Measurements from ENCODE around the gene RYR3. TPM values are rescaled to one million over a fixed set of nuclear protein-coding genes. Genes with fewer than 3 reads are reported as not detected.

RYR3 gene
- total RNA-seq, 1 donor from 2014 or later: 1.5 TPM

DNA sequence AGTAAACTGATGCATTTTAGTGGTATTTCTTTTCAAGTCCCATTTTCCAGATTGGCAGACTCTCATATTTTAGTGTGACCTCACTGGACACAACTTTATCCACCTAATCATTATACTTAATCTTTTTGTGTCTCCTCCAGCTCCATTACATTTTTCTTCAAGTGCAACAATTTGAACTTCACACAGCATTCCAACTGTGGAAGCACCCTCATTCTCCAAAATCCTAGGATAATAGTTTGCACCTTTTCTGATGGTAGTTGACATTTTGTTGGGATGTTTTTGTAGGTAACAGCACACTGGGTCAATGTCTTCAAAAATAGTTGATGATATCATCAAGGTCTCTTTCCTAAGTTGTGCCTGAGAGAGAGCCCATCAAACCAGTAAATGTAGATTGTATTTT lies 123.1 kb downstream of the RYR3 start:
- Mint-ChIP-seq H3K27ac (ENCODE audit: unreplicated experiment) (no peak overlapping the region), H3K9me3 (ENCODE audit: unreplicated experiment) (peaks cover 2% of the 10 kb centered on the region), H3K27me3 (ENCODE audit: low read depth, unreplicated experiment) (no peaks in the 10 kb centered on the region), H3K4me3 (ENCODE audit: unreplicated experiment) (no peak overlapping the region), H3K4me1 (ENCODE audit: low read depth, unreplicated experiment) (no peaks in the 10 kb centered on the region), H3K36me3 (ENCODE audit: low read depth, unreplicated experiment) (no peaks in the 10 kb centered on the region)
- no peak overlapping the region for H3K27ac ChIP-seq (ENCODE audit: low read depth, low read length)
- H3K4me2 ChIP-seq (ENCODE audit: low read length): no peak overlapping the region
- H3K27me3 ChIP-seq (ENCODE audit: insufficient read depth, low read length): no peaks in the 10 kb centered on the region
- no peak overlapping the region for H3K9ac ChIP-seq (ENCODE audit: low read length)
- H3K36me3 ChIP-seq (ENCODE audit: insufficient read depth, low read length): no peaks in the 10 kb centered on the region
- no peaks in the 10 kb centered on the region for H3K4me1 ChIP-seq (ENCODE audit: insufficient read depth, low read length)
- H2AFZ ChIP-seq (ENCODE audit: low read depth, low read length): no peak overlapping the region
- H4K20me1 ChIP-seq (ENCODE audit: insufficient read depth, low read length): no peaks in the 10 kb centered on the region
- TF ChIP-seq EZH2 (IDR thresholded peaks at IDR 0.05; ENCODE audit: insufficient read depth, low read length) (no peak), CTCF (IDR thresholded peaks at IDR 0.05; ENCODE audit: insufficient read depth, low read depth, low read length) (no peak)
- no peak for FAIRE-seq
- no peak for DNase-seq (ENCODE audit: low read depth)
- H3K9me3 ChIP-seq (ENCODE audit: insufficient read depth, low read depth, low read length): no peaks in the 10 kb centered on the region
- no peaks in the 10 kb centered on the region for H3K79me2 ChIP-seq (ENCODE audit: insufficient read depth, low read length)
- no peak overlapping the region for H3K4me3 ChIP-seq (ENCODE audit: insufficient read depth, low read depth, low read length)

DNA sequence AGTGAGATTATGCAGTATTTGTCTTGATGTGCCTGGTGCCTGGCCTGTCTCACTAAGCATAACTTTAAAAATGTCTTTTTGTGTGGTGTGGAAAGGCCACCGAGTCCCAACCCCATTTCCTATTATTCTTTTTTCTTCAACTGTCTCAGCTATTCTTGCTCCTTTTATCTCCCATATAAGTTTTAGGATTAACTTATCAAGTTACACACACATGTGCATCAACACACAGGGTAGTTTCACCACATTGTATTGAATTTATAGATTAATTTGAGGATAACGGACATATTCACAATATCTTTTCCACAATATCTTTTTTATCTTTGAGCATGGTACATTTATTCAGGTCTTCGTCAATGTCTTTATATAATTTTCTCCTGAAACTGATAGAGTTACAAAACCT lies 127.6 kb downstream of the RYR3 start:
- TF ChIP-seq CTCF (IDR thresholded peaks at IDR 0.05; ENCODE audit: insufficient read depth, low read depth, low read length) (no peak), EZH2 (IDR thresholded peaks at IDR 0.05; ENCODE audit: insufficient read depth, low read length) (no peak)
- peaks cover 6% of the 10 kb centered on the region for H3K4me1 Mint-ChIP-seq (ENCODE audit: low read depth, unreplicated experiment)
- Histone ChIP-seq H3K9ac (ENCODE audit: low read length) (no peak overlapping the region), H3K9me3 (ENCODE audit: insufficient read depth, low read depth, low read length) (no peaks in the 10 kb centered on the region), H3K27ac (ENCODE audit: low read depth, low read length) (no peak overlapping the region), H3K4me2 (ENCODE audit: low read length) (no peak overlapping the region), H3K4me3 (ENCODE audit: insufficient read depth, low read depth, low read length) (no peak overlapping the region), H2AFZ (ENCODE audit: low read depth, low read length) (no peak overlapping the region), H3K79me2 (ENCODE audit: insufficient read depth, low read length) (no peaks in the 10 kb centered on the region), H3K36me3 (ENCODE audit: insufficient read depth, low read length) (no peaks in the 10 kb centered on the region), H3K4me1 (ENCODE audit: insufficient read depth, low read length) (no peaks in the 10 kb centered on the region), H3K27me3 (ENCODE audit: insufficient read depth, low read length) (peaks cover 3% of the 10 kb centered on the region), H4K20me1 (ENCODE audit: insufficient read depth, low read length) (no peaks in the 10 kb centered on the region)
- H3K27ac Mint-ChIP-seq (ENCODE audit: unreplicated experiment): no peak overlapping the region
- FAIRE-seq: no peak
- no peak for DNase-seq (ENCODE audit: low read depth)
- no peaks in the 10 kb centered on the region for H3K36me3 Mint-ChIP-seq (ENCODE audit: low read depth, unreplicated experiment)
- H3K9me3 Mint-ChIP-seq (ENCODE audit: unreplicated experiment): peaks cover 2% of the 10 kb centered on the region
- no peaks in the 10 kb centered on the region for H3K27me3 Mint-ChIP-seq (ENCODE audit: low read depth, unreplicated experiment)
- no peak overlapping the region for H3K4me3 Mint-ChIP-seq (ENCODE audit: unreplicated experiment)

DNA sequence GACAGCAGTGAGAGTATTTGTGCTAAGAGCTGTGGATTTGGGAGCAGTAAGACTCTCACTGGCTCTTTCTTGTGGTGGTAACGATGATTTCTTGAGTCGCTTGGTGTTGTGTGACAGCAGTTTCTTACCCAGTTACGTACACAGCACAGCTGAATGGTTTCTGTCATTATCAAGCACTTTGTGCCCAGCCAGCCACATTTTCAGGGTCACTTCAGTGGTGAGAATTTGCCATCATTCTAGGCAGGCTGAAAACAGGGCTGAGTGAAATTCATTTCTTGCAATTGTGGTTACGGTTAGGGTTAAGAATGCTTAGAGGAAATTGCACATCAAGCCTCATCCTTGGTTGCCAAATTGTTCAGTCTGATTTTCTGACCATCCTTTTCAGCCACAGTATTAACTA lies 130.1 kb downstream of the RYR3 start:
- no peaks in the 10 kb centered on the region for H3K9me3 ChIP-seq (ENCODE audit: insufficient read depth, low read depth, low read length)
- Mint-ChIP-seq H3K27me3 (ENCODE audit: low read depth, unreplicated experiment) (peaks cover 2% of the 10 kb centered on the region), H3K4me3 (ENCODE audit: unreplicated experiment) (no peak overlapping the region), H3K9me3 (ENCODE audit: unreplicated experiment) (no peaks in the 10 kb centered on the region), H3K4me1 (ENCODE audit: low read depth, unreplicated experiment) (peaks cover 10% of the 10 kb centered on the region), H3K27ac (ENCODE audit: unreplicated experiment) (no peak overlapping the region), H3K36me3 (ENCODE audit: low read depth, unreplicated experiment) (no peaks in the 10 kb centered on the region)
- H3K4me3 ChIP-seq (ENCODE audit: insufficient read depth, low read depth, low read length): no peak overlapping the region
- no peaks in the 10 kb centered on the region for H3K79me2 ChIP-seq (ENCODE audit: insufficient read depth, low read length)
- peaks cover 3% of the 10 kb centered on the region for H3K27me3 ChIP-seq (ENCODE audit: insufficient read depth, low read length)
- H3K4me1 ChIP-seq (ENCODE audit: insufficient read depth, low read length): no peaks in the 10 kb centered on the region
- TF ChIP-seq CTCF (IDR thresholded peaks at IDR 0.05; ENCODE audit: insufficient read depth, low read depth, low read length) (no peak), EZH2 (IDR thresholded peaks at IDR 0.05; ENCODE audit: insufficient read depth, low read length) (no peak)
- no peak overlapping the region for H3K27ac ChIP-seq (ENCODE audit: low read depth, low read length)
- H3K4me2 ChIP-seq (ENCODE audit: low read length): no peak overlapping the region
- H3K9ac ChIP-seq (ENCODE audit: low read length): no peak overlapping the region
- no peaks in the 10 kb centered on the region for H4K20me1 ChIP-seq (ENCODE audit: insufficient read depth, low read length)
- H3K36me3 ChIP-seq (ENCODE audit: insufficient read depth, low read length): no peaks in the 10 kb centered on the region
- DNase-seq (ENCODE audit: low read depth) (no peak), FAIRE-seq (no peak)
- no peak overlapping the region for H2AFZ ChIP-seq (ENCODE audit: low read depth, low read length)

Measured in astrocyte (in vitro differentiated cells and primary cell).